KOPT-K1 (cell line): ENCODE results near the gene ARHGEF38.

ENCODE experiments used
- H3K27ac ChIP-seq: fragments of 200-600 bp; sonication (generic); 2 replicates; pipeline ENCODE4 v1.5.1; 2016; ENCODE audit warnings: antibody characterized with exemption, mild to moderate bottlenecking, low read depth, low read length; ENCODE audit not compliant: poor library complexity, severe bottlenecking
- H3K36me3 ChIP-seq: fragments of 200-600 bp; sonication (generic); 2 replicates; pipeline ENCODE4 v1.5.1; 2017; ENCODE audit warnings: antibody characterized with exemption, mild to moderate bottlenecking, low read length, moderate library complexity; ENCODE audit not compliant: insufficient read depth
- H3K9me3 ChIP-seq: fragments of 200-600 bp; sonication (generic); 2 replicates; pipeline ENCODE4 v1.5.1; 2017; ENCODE audit warnings: antibody characterized with exemption, low read length, mild to moderate bottlenecking; ENCODE audit not compliant: insufficient read depth, poor library complexity, severe bottlenecking

Gene ARHGEF38

GRCh38 chr4:105613306-105613705, 60.9 kb downstream of the ARHGEF38 start:
- no peaks in the 10 kb centered on the region for H3K36me3 ChIP-seq

DNA sequence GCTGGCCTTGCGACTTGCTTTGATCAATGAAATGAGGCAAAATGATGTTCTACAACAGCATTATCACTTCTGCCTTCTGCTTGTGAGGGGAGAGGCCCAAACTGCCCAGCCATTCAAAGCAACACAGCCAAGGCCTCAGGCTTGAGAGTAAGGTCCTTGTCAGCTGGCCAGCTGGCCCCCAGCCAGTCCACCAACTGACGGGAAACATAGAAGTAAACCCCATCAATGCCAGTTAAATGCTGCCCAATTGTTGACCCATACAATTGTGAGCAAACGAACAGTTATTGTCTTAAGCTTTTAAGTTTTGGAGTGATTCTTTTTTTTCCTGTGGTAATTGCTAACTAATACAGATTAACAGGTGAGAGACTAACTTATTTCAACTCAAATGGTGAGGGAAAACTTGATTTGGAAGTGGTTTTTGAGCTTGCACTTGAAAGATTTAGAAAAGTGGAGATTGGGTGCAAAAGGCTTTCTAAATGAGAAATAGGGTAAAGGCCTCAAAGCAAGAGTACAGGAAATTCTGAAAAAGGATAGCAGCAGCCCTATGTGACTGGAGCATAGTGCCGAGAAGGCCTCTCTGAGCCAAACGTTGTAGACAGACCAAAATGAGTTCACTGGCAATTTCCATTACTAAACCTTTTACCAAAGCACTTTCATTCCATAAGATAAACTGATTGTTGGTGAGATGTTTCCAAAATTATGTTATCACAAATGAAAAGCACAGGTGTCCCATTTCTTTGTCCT, 66.9 kb downstream of the ARHGEF38 start:
- Histone ChIP-seq H3K9me3 (no peaks in the 10 kb centered on the region), H3K36me3 (no peaks in the 10 kb centered on the region), H3K27ac (no peak overlapping the region)

More at GRCh38 chr4:105613306-105613705, 60.9 kb downstream of the ARHGEF38 start:
- no peak overlapping the region for H3K27ac ChIP-seq
- H3K9me3 ChIP-seq = no peaks in the 10 kb centered on the region

GRCh38 chr4:105620640-105621323, 68.4 kb downstream of the ARHGEF38 start:
- Histone ChIP-seq H3K9me3 (no peaks in the 10 kb centered on the region), H3K27ac (no peak overlapping the region), H3K36me3 (no peaks in the 10 kb centered on the region)

- Histone ChIP-seq H3K9me3 (no peaks in the 10 kb centered on the region), H3K27ac (no peak overlapping the region), H3K36me3 (no peaks in the 10 kb centered on the region)
Measured at GRCh38 chr4:105622269-105622668, 69.8 kb downstream of the ARHGEF38 start.

DNA sequence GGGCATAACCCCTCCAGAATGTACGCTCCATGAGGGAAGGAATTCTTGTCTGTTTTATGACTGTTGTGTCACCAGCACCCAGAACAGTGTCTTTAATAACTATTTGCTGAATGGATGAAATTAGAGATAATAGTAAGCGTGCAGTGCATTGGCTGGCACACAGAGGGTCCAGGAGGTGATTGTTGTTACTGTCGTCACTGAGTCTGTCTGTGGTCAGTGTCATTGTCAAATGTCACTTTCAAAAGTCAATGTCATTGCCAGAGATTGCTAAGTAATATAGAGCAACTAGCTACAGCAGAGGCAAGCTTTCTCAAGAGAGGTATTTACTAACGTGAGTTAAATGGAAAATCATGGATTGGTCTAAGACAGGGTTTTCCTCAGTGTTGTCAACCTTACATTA, 70.7 kb downstream of the ARHGEF38 start:
- no peak overlapping the region for H3K27ac ChIP-seq
- H3K9me3 ChIP-seq = no peaks in the 10 kb centered on the region
- H3K36me3 ChIP-seq = no peaks in the 10 kb centered on the region

- no peak overlapping the region for H3K27ac ChIP-seq
- no peaks in the 10 kb centered on the region for H3K36me3 ChIP-seq
- H3K9me3 ChIP-seq = no peaks in the 10 kb centered on the region
Measured at GRCh38 chr4:105624530-105624929, 72.1 kb downstream of the ARHGEF38 start.

DNA sequence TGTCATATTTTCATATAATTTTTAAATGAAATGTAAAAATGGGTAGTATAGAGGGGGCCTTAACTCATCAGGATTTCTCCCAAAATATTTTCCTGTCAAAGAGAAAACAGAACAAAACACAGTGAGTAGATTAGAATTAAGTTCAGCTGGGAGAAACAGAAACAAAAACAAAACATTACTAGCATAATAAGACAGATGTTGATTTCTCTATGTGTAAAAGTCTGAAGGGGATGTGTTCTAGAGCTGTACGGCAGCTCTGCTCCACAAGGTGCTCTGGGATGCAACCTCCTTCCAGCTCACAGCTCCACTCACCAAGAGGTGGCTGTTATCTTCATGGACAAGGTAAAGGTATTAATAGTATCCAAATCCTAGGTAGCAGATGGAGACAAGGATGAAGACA, 72.8 kb downstream of the ARHGEF38 start:
- H3K27ac ChIP-seq = no peak overlapping the region
- H3K36me3 ChIP-seq = no peaks in the 10 kb centered on the region
- no peaks in the 10 kb centered on the region for H3K9me3 ChIP-seq

GRCh38 chr4:105626846-105627245, 74.4 kb downstream of the ARHGEF38 start:
- Histone ChIP-seq H3K36me3 (no peaks in the 10 kb centered on the region), H3K27ac (no peak overlapping the region), H3K9me3 (no peaks in the 10 kb centered on the region)

- Histone ChIP-seq H3K36me3 (no peaks in the 10 kb centered on the region), H3K9me3 (no peaks in the 10 kb centered on the region), H3K27ac (no peak overlapping the region)
Measured at GRCh38 chr4:105627620-105628019, 75.2 kb downstream of the ARHGEF38 start.

DNA sequence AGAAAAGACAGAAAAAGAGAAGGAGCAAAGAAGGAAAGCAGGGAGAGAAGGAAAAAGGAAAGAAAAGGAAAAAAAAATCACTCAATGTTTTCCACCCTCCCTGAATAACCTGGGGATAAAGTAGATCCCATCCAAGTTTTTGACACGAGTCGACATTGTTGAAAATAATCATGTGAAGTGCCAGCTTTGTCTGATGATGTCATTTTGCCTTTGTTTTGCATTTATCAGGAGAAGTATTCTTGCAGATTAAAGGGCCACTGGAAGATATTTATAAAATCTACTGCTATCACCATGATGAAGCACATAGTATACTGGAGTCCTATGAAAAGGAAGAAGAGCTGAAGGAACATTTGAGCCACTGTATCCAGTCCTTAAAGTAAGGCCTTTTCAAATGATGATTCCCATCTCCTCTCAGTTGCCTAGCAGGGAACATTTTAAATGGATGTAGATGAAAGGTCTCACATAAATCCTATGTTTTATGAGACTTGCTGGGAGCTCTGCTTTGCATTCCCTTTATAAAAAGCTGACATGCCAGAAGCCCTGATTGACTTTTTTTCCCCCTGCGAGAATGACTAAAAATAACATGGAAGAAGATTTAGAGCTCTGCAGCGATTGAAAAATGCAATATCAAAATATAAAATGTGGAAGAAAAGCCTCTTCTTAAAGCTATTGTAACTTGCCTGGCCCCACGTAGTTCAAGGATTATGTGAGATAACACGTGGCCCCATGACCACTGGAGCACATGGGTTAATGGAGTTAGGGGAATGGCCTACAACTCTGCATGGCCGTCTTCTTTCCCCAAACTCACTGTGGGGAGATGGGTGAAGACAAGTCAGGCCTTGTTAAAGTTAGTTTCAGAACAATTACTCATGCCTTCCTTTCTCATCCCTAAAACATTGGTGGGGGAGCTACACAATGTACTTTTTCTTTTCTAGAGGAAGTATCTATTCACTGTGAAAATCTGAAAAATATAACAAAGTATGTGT, 78.5 kb downstream of the ARHGEF38 start:
- Histone ChIP-seq H3K9me3 (no peaks in the 10 kb centered on the region), H3K27ac (no peak overlapping the region), H3K36me3 (no peaks in the 10 kb centered on the region)

- Histone ChIP-seq H3K36me3 (no peaks in the 10 kb centered on the region), H3K27ac (no peak overlapping the region), H3K9me3 (no peaks in the 10 kb centered on the region)
Measured at GRCh38 chr4:105631818-105632400, 79.5 kb downstream of the ARHGEF38 start.

GRCh38 chr4:105632599-105632998, 80.2 kb downstream of the ARHGEF38 start:
- Histone ChIP-seq H3K27ac (no peak overlapping the region), H3K36me3 (no peaks in the 10 kb centered on the region), H3K9me3 (no peaks in the 10 kb centered on the region)

DNA sequence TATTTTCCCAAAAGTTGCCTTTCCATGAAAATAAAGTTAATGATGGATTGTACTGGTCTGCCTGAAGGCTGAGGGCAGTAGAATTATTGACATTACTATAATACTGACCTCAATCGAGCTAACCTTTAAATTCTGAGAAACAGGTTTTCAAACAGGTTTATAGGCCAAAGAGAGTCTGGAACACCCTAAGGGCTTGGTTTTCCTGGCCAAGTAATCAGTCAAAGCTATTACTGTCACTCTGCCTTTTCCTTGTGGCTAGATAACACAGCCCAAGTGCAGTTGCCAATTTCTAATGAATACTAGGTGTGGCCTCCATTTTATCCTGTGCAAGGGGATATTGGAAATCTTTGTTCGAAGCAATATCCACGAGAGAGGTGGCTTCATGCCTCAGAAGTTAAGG, 80.8 kb downstream of the ARHGEF38 start:
- Histone ChIP-seq H3K9me3 (no peaks in the 10 kb centered on the region), H3K36me3 (no peaks in the 10 kb centered on the region), H3K27ac (no peak overlapping the region)

DNA sequence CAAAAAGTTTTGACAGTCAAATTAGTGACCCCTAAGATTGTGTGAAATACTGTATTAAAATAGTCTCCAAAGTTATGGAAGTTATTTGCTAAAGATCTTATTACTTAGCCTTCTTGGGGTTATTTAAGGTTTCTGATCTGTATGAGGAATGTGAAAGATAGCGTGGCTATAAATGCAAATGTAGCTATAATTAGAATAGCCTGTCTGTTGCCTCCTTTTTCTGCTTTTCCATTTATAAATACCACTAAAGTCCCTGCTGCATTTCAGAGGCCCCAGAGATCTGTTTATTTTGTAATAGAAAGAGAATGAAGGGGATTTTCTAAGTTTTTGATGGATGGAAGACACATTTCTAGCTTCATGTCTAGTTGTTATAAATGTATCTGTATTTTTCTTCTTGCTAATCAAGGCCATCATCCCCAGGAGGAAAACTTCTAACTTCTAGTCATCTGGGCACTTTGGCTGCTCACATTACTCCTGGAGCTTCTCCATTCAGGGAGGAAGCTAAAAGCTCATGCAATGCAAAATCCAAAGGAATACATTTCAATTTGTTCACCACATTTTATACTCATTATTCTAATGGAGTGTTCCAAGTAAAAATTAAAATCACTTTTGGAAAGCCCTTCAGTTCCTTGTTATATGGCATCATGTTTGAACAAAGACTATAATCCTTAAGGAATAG, 82.1 kb downstream of the ARHGEF38 start:
- Histone ChIP-seq H3K27ac (no peak overlapping the region), H3K9me3 (no peaks in the 10 kb centered on the region), H3K36me3 (no peaks in the 10 kb centered on the region)
